ENCODE data around the gene LMBR1L. TPM values are rescaled to one million over a fixed set of nuclear protein-coding genes. Genes with fewer than 3 reads are reported as not detected.

Gene LMBR1L
- total and polyA plus RNA-seq, 2 of the 13 experiments (the other 11 are each of a cell fraction or from before 2014, with no cell fraction given), result 12.2 to 65.9 TPM

- peak; percentile 85 for TF ChIP-seq ETV5 (CRISPR knock-in tag; IDR thresholded peaks at IDR 0.05; ENCODE audit: borderline replicate concordance)
- no peak; the same call in 1 of the 2 replicates for TF ChIP-seq TIGD3 (CRISPR knock-in tag; IDR thresholded peaks at IDR 0.05; ENCODE audit: borderline replicate concordance)
- TF ChIP-seq ZNF235 (CRISPR knock-in tag; IDR thresholded peaks at IDR 0.05; ENCODE audit: borderline replicate concordance), result peak; percentile 23; the same call in 1 of the 2 replicates
- peak; percentile 93; the same call in 1 of the 2 replicates for TF ChIP-seq HOXA9 (CRISPR knock-in tag; IDR thresholded peaks at IDR 0.05; ENCODE audit: borderline replicate concordance)
- TF ChIP-seq ZNF800 (CRISPR knock-in tag; IDR thresholded peaks at IDR 0.05), result peak; percentile 47; the same call in 1 of the 2 replicates
- peak; percentile 21; the same call in 1 of the 2 replicates for TF ChIP-seq ZNF451 (CRISPR knock-in tag; IDR thresholded peaks at IDR 0.05)
- TF ChIP-seq REXO4 (CRISPR knock-in tag; IDR thresholded peaks at IDR 0.05; ENCODE audit: borderline replicate concordance), result no peak
- no peak; the same call in 1 of the 2 replicates for TF ChIP-seq MAFG (CRISPR knock-in tag; IDR thresholded peaks at IDR 0.05)
- TF ChIP-seq RFX1 (IDR thresholded peaks at IDR 0.05), result no peak
- TF ChIP-seq PAF1 (CRISPR knock-in tag; IDR thresholded peaks at IDR 0.05), result no peak
- TF ChIP-seq PAWR (CRISPR knock-in tag; IDR thresholded peaks at IDR 0.05; ENCODE audit: borderline replicate concordance), result no peak
- TF ChIP-seq ZNF619 (CRISPR knock-in tag; IDR thresholded peaks at IDR 0.05), result peak; percentile 91
- TF ChIP-seq TEF (CRISPR knock-in tag; IDR thresholded peaks at IDR 0.05), result no peak; the same call in 1 of the 2 replicates
- 0 out of 2 replicates have a peak, but pooled peaks have one; percentile 54 for TF ChIP-seq ZNF136 (CRISPR knock-in tag; IDR thresholded peaks at IDR 0.05; ENCODE audit: low read depth)
- TF ChIP-seq GMEB2 (CRISPR knock-in tag; IDR thresholded peaks at IDR 0.05; ENCODE audit: low read depth), result 0 out of 2 replicates have a peak, but pooled peaks have one; percentile 15
- no peak; the same call in 1 of the 2 replicates for TF ChIP-seq ZNF576 (CRISPR knock-in tag; IDR thresholded peaks at IDR 0.05)
- TF ChIP-seq ZNF556 (CRISPR knock-in tag; IDR thresholded peaks at IDR 0.05; ENCODE audit: borderline replicate concordance), result peak; percentile 11; the same call in 1 of the 2 replicates
- peak; percentile 69; the same call in 1 of the 2 replicates for TF ChIP-seq REPIN1 (CRISPR knock-in tag; IDR thresholded peaks at IDR 0.05; ENCODE audit: borderline replicate concordance, low read depth)
- TF ChIP-seq ZNF614 (CRISPR knock-in tag; IDR thresholded peaks at IDR 0.05; ENCODE audit: borderline replicate concordance), result peak; percentile 41; the same call in 1 of the 2 replicates
- TF ChIP-seq ZNF792 (CRISPR knock-in tag; IDR thresholded peaks at IDR 0.05), result peak; percentile 50; the same call in 1 of the 2 replicates
- TF ChIP-seq ZNF720 (CRISPR knock-in tag; IDR thresholded peaks at IDR 0.05), result no peak
- TF ChIP-seq ZFP90 (CRISPR knock-in tag; IDR thresholded peaks at IDR 0.05; ENCODE audit: borderline replicate concordance), result peak; percentile 72; the same call in 1 of the 2 replicates
- TF ChIP-seq NR2C2 (CRISPR knock-in tag; IDR thresholded peaks at IDR 0.05; ENCODE audit: borderline replicate concordance), result no peak; the same call in 1 of the 2 replicates
Measured at GRCh38 chr12:49130151-49131050, 19.8 kb upstream of the LMBR1L start (continued).
